ENCODE measurements around the gene HIVEP1.
A peak's percentile ranks its signal among the peaks of the same experiment; 100 is the strongest.

HIVEP1 gene

DNA sequence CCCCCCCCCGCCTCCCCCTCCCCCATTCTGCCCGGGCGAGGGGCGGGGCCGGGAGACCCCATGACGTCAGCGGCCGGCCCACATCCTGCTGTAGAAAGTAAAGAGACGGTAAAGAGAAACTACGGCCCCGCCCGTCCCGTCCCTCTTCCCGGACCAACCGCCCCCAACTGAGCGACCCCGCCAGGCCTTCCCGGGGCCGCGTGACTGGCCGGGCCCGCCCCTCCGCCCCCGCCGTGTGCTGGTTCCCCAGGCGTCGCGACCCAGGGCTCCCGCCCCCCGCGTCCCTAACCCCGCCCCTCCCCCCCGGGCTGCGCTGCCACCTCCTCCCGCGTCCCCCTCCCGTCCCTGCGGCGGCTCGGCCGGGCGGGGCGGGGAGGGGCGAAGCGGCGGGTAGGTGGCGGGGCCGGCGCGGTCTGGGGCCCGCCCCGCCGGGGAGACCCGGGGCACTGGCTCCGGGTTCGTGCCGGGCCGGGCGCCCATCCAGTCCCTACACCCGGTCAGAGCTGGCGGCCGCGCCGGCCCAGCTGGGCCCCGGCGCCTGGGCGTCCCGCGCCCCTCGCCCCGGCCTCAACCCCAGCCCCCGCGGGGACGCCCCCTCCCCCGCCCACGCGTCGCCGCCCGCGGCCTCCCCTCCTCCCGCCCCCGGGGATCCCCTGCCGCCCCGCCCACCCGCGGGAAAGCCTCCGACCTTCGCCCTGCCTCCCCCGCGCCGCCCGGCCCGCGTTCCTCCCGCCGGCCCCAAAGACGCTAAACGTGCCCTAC, 655 bp upstream of the HIVEP1 start:
- FAIRE-seq = peak; percentile 85
- 0 out of 2 replicates have a peak, but pooled peaks have one; percentile 10 for TF ChIP-seq POU2F2 (IDR thresholded peaks at IDR 0.05; ENCODE audit: low read depth, low read length)
- TF ChIP-seq SPI1 (IDR thresholded peaks at IDR 0.05; ENCODE audit: low read depth, low read length) = no peak
- no peak for TF ChIP-seq PAX5 (IDR thresholded peaks at IDR 0.05; ENCODE audit: insufficient read depth, low read length, severe bottlenecking)
- TF ChIP-seq TAF1 (IDR thresholded peaks at IDR 0.05; ENCODE audit: low read depth, low read length) = peak; percentile 42; the same call in 1 of the 2 replicates
- TF ChIP-seq POLR2A (IDR thresholded peaks at IDR 0.05; ENCODE audit: low read depth, low read length) = 0 out of 2 replicates have a peak, but pooled peaks have one; percentile 27
- TF ChIP-seq POLR2AphosphoS5 (IDR thresholded peaks at IDR 0.05; ENCODE audit: low read depth, low read length) = no peak

DNA sequence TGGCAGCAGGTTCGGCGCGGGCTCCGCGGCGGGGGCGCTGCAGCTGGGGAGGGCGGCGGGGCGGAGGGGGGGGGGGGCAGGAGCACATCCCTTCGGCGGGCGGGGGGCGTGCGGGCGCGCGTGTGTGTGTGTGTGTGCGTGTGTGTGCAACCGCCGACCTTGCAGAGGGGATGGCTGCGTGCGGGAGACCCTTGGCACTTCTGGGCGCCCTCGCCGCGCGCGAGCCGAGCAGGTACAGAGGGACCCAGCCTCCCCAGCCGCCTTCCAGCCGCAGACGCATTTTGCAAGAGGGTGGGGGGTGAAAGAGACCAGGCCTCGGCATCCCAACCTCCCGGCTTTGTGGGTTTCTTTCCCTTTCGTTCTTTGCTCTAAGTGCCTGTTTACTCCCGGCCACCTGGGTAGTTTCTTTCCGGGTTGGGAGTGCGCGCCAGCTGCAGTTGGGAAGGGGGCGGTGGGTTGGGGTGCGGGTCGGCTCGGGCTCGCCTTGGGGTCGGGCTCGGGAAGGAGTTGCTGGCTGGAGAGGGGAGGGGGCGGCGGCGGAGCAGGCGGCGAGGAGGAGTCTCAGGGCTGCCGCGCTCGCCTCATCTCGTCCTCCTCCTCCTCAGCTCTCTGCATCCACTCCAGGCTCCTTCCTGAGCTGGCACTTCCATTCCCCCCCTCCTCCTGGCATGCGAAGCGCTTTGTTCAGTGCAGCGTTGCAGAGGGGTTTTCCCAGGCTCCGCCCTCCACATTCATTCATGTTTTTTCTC, 620 bp downstream of the HIVEP1 start:
- DNase-seq (ENCODE audit: insufficient read length, low spot score) = peak; percentile 22
- peak; percentile 81 for FAIRE-seq
- TF ChIP-seq POLR2A (IDR thresholded peaks at IDR 0.05; ENCODE audit: low read depth, low read length) (peak; percentile 95), POLR2AphosphoS5 (IDR thresholded peaks at IDR 0.05; ENCODE audit: low read depth, low read length) (peak; percentile 95), SPI1 (IDR thresholded peaks at IDR 0.05; ENCODE audit: low read depth, low read length) (no peak), PAX5 (IDR thresholded peaks at IDR 0.05; ENCODE audit: insufficient read depth, low read length, severe bottlenecking) (peak; percentile 30), POU2F2 (IDR thresholded peaks at IDR 0.05; ENCODE audit: low read depth, low read length) (peak; percentile 77; the same call in 1 of the 2 replicates), TAF1 (IDR thresholded peaks at IDR 0.05; ENCODE audit: low read depth, low read length) (peak; percentile 86)

More for the DNA sequence above, 655 bp upstream of the HIVEP1 start:
- DNase-seq (ENCODE audit: insufficient read length, low spot score) = peak; percentile 82

DNA sequence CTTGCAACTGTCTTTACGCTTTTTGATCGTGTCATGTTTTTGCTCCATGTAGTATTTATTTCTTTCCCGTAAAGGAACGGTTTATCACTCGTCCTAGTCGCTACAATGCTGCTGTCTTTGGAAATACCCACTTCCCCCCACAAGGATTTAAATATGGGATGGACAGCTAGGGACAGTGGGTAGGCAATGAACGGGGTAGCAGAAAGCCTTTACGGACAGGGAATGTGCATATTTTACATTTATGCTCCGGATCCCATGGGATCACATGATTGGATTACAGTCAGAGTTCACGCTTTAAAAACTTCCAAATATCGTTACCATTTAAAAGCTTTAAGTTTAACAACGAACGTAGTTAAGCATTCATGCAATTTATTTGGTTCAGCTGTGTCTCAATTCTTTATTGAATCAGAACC, 1.2 kb downstream of the HIVEP1 start:
- TF ChIP-seq PAX5 (IDR thresholded peaks at IDR 0.05; ENCODE audit: insufficient read depth, low read length, severe bottlenecking) (no peak), POU2F2 (IDR thresholded peaks at IDR 0.05; ENCODE audit: low read depth, low read length) (no peak), SPI1 (IDR thresholded peaks at IDR 0.05; ENCODE audit: low read depth, low read length) (no peak), POLR2AphosphoS5 (IDR thresholded peaks at IDR 0.05; ENCODE audit: low read depth, low read length) (no peak), POLR2A (IDR thresholded peaks at IDR 0.05; ENCODE audit: low read depth, low read length) (no peak), TAF1 (IDR thresholded peaks at IDR 0.05; ENCODE audit: low read depth, low read length) (no peak; the same call in 1 of the 2 replicates)
- no peak for DNase-seq (ENCODE audit: insufficient read length, low spot score)
- peak; percentile 13 for FAIRE-seq

DNA sequence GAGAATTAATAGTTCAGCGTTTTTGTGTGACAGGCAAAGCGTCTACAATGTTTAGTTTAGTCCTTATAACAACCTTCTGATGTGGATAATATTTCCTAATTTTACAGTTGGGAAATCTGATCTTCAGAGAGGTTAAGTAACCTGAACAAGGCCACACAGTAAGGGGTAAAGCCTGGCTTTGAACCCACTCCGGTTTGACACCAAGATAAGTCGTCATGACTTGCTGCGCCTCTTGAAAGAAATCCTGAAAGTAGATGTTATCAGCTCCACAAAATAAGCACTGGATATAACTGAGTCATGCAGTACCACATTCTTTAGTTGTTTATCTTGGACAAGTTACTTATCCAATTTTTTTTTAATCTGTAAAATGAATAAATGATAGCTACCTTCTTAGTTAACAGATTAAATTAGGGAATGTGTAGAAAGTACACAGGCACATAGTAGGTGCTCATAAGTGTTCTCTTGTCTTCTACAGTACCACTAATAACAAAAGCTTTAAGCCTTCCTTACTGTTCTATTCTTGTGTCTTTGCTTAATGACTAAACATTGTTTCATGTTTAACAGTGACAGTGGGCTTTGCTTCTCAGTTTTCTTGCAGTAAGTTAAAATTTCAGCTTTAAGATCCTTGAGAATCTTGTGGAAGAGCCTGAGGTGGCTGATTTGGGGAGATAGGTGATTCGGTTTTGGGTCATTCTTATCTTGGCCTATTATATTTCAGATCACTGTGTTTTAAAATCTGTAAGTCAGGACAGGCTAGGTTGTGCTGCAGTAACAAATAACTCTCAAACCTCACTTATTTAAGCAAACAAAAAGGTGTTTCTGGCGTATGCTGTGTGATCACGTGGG, 2.1 kb downstream of the HIVEP1 start:
- no peak for DNase-seq (ENCODE audit: insufficient read length, low spot score)
- FAIRE-seq = peak; percentile 54
- no peak for TF ChIP-seq TAF1 (IDR thresholded peaks at IDR 0.05; ENCODE audit: low read depth, low read length)
- no peak for TF ChIP-seq POU2F2 (IDR thresholded peaks at IDR 0.05; ENCODE audit: low read depth, low read length)
- 0 out of 2 replicates have a peak, but pooled peaks have one; percentile 29 for TF ChIP-seq POLR2A (IDR thresholded peaks at IDR 0.05; ENCODE audit: low read depth, low read length)

DNA sequence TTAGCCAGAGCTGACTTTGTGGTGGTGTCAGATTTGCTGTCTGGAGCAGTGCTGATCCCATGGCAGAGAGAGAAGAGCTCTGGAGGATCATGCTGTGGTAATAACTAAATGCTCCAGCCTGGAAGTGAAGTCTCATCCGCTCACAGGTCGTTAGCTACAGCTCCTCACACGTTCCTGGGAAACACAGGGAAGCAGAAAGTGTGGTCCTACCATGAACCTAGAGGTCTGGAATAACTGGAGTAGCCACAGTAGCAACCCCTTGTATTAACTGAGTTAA, 2.7 kb downstream of the HIVEP1 start:
- DNase-seq (ENCODE audit: insufficient read length, low spot score) = no peak
- no peak for FAIRE-seq
- TF ChIP-seq POLR2AphosphoS5 (IDR thresholded peaks at IDR 0.05; ENCODE audit: low read depth, low read length) = no peak
- no peak for TF ChIP-seq TAF1 (IDR thresholded peaks at IDR 0.05; ENCODE audit: low read depth, low read length)

DNA sequence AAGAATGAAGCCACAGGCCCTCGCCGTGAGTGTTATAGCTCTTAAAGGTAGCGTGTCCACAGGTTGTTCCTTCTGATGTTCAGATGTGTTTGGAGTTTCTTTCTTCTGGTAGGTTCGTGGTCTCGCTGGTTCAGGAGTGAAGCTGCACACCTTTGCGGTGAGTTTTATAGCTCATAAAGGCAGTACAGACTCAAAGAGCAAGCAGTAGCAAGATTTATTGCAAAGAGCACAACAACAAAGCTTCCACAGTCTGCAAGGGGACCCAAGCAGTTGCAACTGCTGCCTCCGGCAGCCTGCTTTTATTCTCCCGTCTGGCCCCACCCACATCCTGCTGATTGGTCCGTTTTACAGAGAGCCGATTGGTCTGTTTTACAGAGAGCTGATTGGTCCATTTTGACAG, 5.2 kb downstream of the HIVEP1 start:
- FAIRE-seq (no peak), DNase-seq (ENCODE audit: insufficient read length, low spot score) (no peak)
- TF ChIP-seq PAX5 (IDR thresholded peaks at IDR 0.05; ENCODE audit: insufficient read depth, low read length, severe bottlenecking) (no peak), POLR2A (IDR thresholded peaks at IDR 0.05; ENCODE audit: low read depth, low read length) (no peak), TAF1 (IDR thresholded peaks at IDR 0.05; ENCODE audit: low read depth, low read length) (no peak), POU2F2 (IDR thresholded peaks at IDR 0.05; ENCODE audit: low read depth, low read length) (no peak), POLR2AphosphoS5 (IDR thresholded peaks at IDR 0.05; ENCODE audit: low read depth, low read length) (no peak), SPI1 (IDR thresholded peaks at IDR 0.05; ENCODE audit: low read depth, low read length) (no peak)

DNA sequence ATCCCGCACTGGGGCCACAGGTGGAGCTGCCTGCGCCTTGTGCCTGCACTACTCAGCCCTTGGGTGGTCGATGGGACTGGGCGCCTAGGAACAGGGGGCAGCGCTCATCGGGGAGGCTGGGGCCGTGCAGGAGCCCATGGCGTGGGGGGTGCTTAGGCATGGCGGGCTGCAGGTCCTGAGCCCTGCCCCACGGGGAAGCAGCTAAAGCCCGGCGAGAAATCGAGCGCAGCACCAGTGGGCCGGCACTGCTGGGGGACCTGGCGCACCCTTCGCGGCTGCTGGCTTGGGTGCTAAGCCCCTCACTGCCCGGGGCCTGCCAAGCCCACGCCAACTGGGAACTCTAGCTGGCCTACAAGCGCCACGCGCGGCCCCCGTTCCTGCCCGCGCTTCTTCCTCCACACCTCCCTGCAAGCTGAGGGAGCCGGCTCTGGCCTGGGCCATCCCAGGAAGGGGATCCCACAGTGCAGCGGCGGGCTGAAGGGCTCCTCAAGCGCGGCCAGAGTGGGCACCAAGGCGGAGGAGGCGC, 5.8 kb downstream of the HIVEP1 start:
- FAIRE-seq = no peak
- TF ChIP-seq POLR2AphosphoS5 (IDR thresholded peaks at IDR 0.05; ENCODE audit: low read depth, low read length) (no peak), POU2F2 (IDR thresholded peaks at IDR 0.05; ENCODE audit: low read depth, low read length) (no peak), POLR2A (IDR thresholded peaks at IDR 0.05; ENCODE audit: low read depth, low read length) (no peak), PAX5 (IDR thresholded peaks at IDR 0.05; ENCODE audit: insufficient read depth, low read length, severe bottlenecking) (no peak)
- no peak for DNase-seq (ENCODE audit: insufficient read length, low spot score)

DNA sequence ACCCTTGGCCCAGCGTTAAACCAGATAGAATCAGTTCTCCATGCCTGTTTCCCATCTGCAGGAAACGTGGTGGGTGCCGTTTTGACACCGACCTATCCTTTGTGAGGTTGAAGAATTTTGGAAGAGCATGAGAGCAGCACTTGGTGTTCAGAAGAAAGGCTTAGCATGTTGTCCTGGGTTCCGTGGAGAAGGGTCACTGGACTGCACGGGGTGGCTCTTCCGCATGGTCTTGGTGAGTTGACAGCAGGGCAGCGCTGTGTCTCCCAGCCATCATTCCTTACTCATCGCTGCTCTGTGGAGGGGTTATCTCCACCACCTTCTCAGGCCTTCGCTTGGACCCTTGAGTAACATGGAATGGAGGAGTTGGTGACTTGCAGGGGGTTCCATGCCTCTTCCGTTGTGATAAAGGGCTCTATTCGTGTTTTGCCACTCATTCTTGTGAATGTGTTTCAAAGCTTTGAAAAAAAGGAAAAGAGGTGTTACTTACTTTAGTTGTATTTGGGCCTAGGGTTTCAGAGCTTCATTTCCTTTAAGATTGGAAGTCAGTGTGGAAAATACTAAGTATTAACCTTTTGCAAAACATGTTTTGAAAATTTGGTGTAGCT, 8.2 kb downstream of the HIVEP1 start:
- DNase-seq (ENCODE audit: insufficient read length, low spot score) = no peak
- FAIRE-seq = no peak
- TF ChIP-seq TAF1 (IDR thresholded peaks at IDR 0.05; ENCODE audit: low read depth, low read length) = no peak
- TF ChIP-seq PAX5 (IDR thresholded peaks at IDR 0.05; ENCODE audit: insufficient read depth, low read length, severe bottlenecking) = no peak
- TF ChIP-seq POLR2A (IDR thresholded peaks at IDR 0.05; ENCODE audit: low read depth, low read length) = no peak; the same call in 1 of the 2 replicates
- peak; percentile 50; the same call in 1 of the 2 replicates for TF ChIP-seq POLR2AphosphoS5 (IDR thresholded peaks at IDR 0.05; ENCODE audit: low read depth, low read length)
- no peak for TF ChIP-seq POU2F2 (IDR thresholded peaks at IDR 0.05; ENCODE audit: low read depth, low read length)
- TF ChIP-seq SPI1 (IDR thresholded peaks at IDR 0.05; ENCODE audit: low read depth, low read length) = no peak

All from GM12891 (cell line).